H1 (cell line): ENCODE measurements around the gene RBM5.

Source experiments
- CTCF ChIP-seq, 3 experiments: IDR thresholded peaks; 1 replicate in 2 of 3; 2 replicates in 1 of 3; pipeline versions ENCODE4 v1.5.1 to v1.6.1; 2011; ENCODE audit warnings: low read length in 3 of 3, mild to moderate bottlenecking in 3 of 3, inconsistent platforms in 2 of 3, low read depth in 1 of 3, moderate library complexity in 1 of 3; ENCODE audit not compliant: insufficient read depth in 1 of 3; ENCODE audit errors: control extremely low read depth in 1 of 3
- GABPA ChIP-seq: IDR thresholded peaks from 2 replicates; pipeline ENCODE4 v1.6.1; 2011; ENCODE audit warnings: mild to moderate bottlenecking, low read length, moderate library complexity, borderline replicate concordance; ENCODE audit not compliant: insufficient read depth
- POLR2A ChIP-seq, 2 experiments: IDR thresholded peaks; 1 replicate in 1 of 2; 2 replicates in 1 of 2; pipeline ENCODE4 v1.6.1; 2011; ENCODE audit warnings: low read depth in 2 of 2, low read length in 2 of 2, mild to moderate bottlenecking in 2 of 2; ENCODE audit errors: control extremely low read depth in 1 of 2
- POLR2AphosphoS5 ChIP-seq: IDR thresholded peaks from 2 replicates; pipeline ENCODE4 v1.6.1; 2011; ENCODE audit warnings: low read depth, low read length
- SP2 ChIP-seq: IDR thresholded peaks from 2 replicates; pipeline ENCODE4 v1.6.1; 2012; ENCODE audit warnings: mild to moderate bottlenecking, low read length, inconsistent platforms

DNA sequence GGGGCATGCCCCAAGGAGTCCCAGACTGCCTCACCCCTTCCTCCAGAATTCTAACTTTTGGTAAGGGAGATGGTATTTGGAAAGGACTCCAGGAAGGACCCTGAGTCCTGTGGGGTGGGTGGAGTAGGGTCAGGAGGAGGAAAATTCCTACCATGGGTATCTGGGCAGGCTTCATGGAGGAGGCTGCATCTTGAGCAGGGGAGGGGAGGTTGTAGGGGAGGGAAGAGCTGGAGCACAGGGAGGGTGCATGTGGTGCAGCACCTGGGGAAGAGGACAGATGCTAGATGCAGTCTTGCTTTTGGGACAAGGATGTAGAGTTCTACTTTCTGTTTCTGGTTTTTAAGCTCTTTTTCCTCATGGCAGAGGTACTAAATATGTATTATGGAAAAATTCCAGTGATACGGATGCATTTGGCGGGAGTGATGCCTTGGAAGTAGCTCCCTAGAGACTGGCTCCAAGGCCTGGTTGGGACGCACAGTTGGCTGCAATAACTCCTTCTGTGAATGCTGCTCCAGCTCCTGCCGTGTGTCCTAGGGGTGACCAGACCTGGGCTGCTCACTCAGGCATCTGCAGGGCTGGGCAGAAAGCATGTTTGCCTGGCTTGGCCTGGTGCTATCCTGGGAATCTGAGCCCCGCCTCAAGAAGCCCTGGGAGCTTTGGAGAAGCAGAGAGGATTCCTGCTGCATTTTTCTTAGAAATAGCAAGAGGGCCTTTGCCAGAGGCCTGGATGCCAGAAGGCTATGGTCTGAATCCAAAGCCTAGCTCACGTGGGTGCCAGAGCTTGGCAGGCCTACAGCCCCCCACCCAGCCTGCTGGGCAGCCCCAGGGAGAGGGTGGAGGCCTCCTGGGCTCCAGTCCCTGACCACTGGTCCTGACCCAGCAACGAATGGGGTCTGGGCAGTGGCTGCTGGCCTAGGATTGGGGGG lies 76.5 kb downstream of the RBM5 start:
- no peak for TF ChIP-seq CTCF (IDR thresholded peaks at IDR 0.05; ENCODE audit: control extremely low read depth in 1 of 3, insufficient read depth in 1 of 3, low read depth in 1 of 3, low read length in 3 of 3)
- TF ChIP-seq POLR2A (IDR thresholded peaks at IDR 0.05; ENCODE audit: control extremely low read depth in 1 of 2, low read depth in 2 of 2, low read length in 2 of 2), result no peak
- no peak for TF ChIP-seq GABPA
- TF ChIP-seq POLR2AphosphoS5, result no peak
- TF ChIP-seq SP2, result no peak
